WTC11 (cell line): ENCODE results near the gene RBM39. TPM values are rescaled to one million over a fixed set of nuclear protein-coding genes. Genes with fewer than 3 reads are reported as not detected.
"Not testable (repeated sequence)": the region's sequence is repeated elsewhere in the genome, so short reads cannot be mapped to it uniquely, and the experiment has no call there.

ENCODE experiments used
- ATAC-seq: fragments of 200-7000 bp; cut with Tn5 transposase; 2 replicates; pipeline ENCODE4 v1.10.0; 2021; ENCODE audit warnings: mild to moderate bottlenecking, moderate library complexity
- CTCF ChIA-PET: fragments of 300-600 bp; sonication (Branson Sonifier 250); formaldehyde crosslinking; loops from one replicate; lab custom pipeline; 2021; ENCODE audit warnings: antibody characterized with exemption; lab: Charles Lee
- POLR2A ChIA-PET: fragments of 350-600 bp; sonication (Branson Sonifier 250); formaldehyde crosslinking; loops from one replicate; lab custom pipeline; 2021; ENCODE audit warnings: antibody characterized with exemption; lab: Charles Lee
- DNase-seq: peaks from one replicate; pipeline ENCODE4 v3.0.0; 2021; ENCODE audit warnings: low spot score
- H3K27ac Mint-ChIP-seq: 2 replicates; pipeline ENCODE4 v1.8.0; 2021; ENCODE audit warnings: mixed read lengths
- H3K27me3 Mint-ChIP-seq: 2 replicates; pipeline ENCODE4 v1.8.0; 2021; ENCODE audit warnings: low read depth, mild to moderate bottlenecking, moderate library complexity, mixed read lengths
- H3K36me3 Mint-ChIP-seq: 2 replicates; pipeline ENCODE4 v1.8.0; 2021; ENCODE audit warnings: mixed read lengths
- H3K4me1 Mint-ChIP-seq: 2 replicates; pipeline ENCODE4 v1.8.0; 2022; ENCODE audit warnings: mixed read lengths
- H3K4me3 Mint-ChIP-seq: 2 replicates; pipeline ENCODE4 v1.8.0; 2021; ENCODE audit warnings: mild to moderate bottlenecking, moderate library complexity, mixed read lengths
- H3K9me3 Mint-ChIP-seq: 2 replicates; pipeline ENCODE4 v1.8.0; 2021; ENCODE audit warnings: mixed read lengths
- GABPB1 ChIP-seq: sonication (generic); formaldehyde crosslinking; IDR thresholded peaks from 2 replicates; pipeline ENCODE4 v1.8.1; 2023; ENCODE audit warnings: mild to moderate bottlenecking, missing genetic modification reagents
- MYBL2 ChIP-seq: sonication (generic); formaldehyde crosslinking; IDR thresholded peaks from 2 replicates; pipeline ENCODE4 v1.8.1; 2023; ENCODE audit warnings: mild to moderate bottlenecking, moderate library complexity, missing genetic modification reagents
- NFATC4 ChIP-seq: fragments of 250-450 bp; sonication (Bioruptor Pico); IDR thresholded peaks from 2 replicates; pipeline ENCODE4 v1.9.0; 2021; ENCODE audit warnings: mild to moderate bottlenecking
- NR2C2 ChIP-seq: sonication (generic); formaldehyde crosslinking; IDR thresholded peaks from 2 replicates; pipeline ENCODE4 v1.8.0; 2022; ENCODE audit warnings: mild to moderate bottlenecking, missing genetic modification reagents
- SMAD3 ChIP-seq: sonication (generic); formaldehyde crosslinking; IDR thresholded peaks from 2 replicates; pipeline ENCODE4 v1.8.0; 2022; ENCODE audit warnings: missing genetic modification reagents, mild to moderate bottlenecking, borderline replicate concordance
- TEAD4 ChIP-seq: sonication (generic); formaldehyde crosslinking; IDR thresholded peaks from 2 replicates; pipeline ENCODE4 v1.8.0; 2022; ENCODE audit warnings: mild to moderate bottlenecking, missing genetic modification reagents
- ZNF121 ChIP-seq: sonication (generic); formaldehyde crosslinking; IDR thresholded peaks from 2 replicates; pipeline ENCODE4 v1.8.0; 2023; ENCODE audit warnings: missing genetic modification reagents
- ZNF219 ChIP-seq: sonication (generic); formaldehyde crosslinking; IDR thresholded peaks from 2 replicates; pipeline ENCODE4 v1.8.0; 2023; ENCODE audit warnings: missing genetic modification reagents, mild to moderate bottlenecking, borderline replicate concordance
- ZNF416 ChIP-seq: fragments of 250-450 bp; sonication (Bioruptor Pico); IDR thresholded peaks from 2 replicates; pipeline ENCODE4 v1.9.0; 2021; ENCODE audit warnings: mild to moderate bottlenecking, inconsistent platforms
- ZNF423 ChIP-seq: fragments of 250-450 bp; sonication (Bioruptor Pico); IDR thresholded peaks from 2 replicates; pipeline ENCODE4 v2.1.2; 2022; ENCODE audit warnings: mild to moderate bottlenecking, moderate library complexity
- total RNA-seq: library from RNA; stranded (reverse); gene quantifications from 3 replicates; pipeline ENCODE4 v1.2.3, GENCODE V29; 2021
- TF ChIP-seq, protein P1 (sequence below): sonication (generic); formaldehyde crosslinking; IDR thresholded peaks from 2 replicates; pipeline ENCODE4 v1.8.0; 2022; ENCODE audit warnings: mild to moderate bottlenecking, missing genetic modification reagents
- TF ChIP-seq, protein P2 (sequence below): sonication (generic); formaldehyde crosslinking; IDR thresholded peaks from 2 replicates; pipeline ENCODE4 v1.8.1; 2023; ENCODE audit warnings: mild to moderate bottlenecking, missing genetic modification reagents
- TF ChIP-seq, protein P3 (sequence below): sonication (generic); formaldehyde crosslinking; conservative IDR thresholded peaks from 2 replicates; pipeline ENCODE4 v1.8.1; 2022; ENCODE audit warnings: mild to moderate bottlenecking, missing genetic modification reagents
- TF ChIP-seq, protein P4 (sequence below): fragments of 250-450 bp; sonication (Bioruptor Pico); IDR thresholded peaks from 2 replicates; pipeline ENCODE4 v1.9.0; 2021; ENCODE audit warnings: mild to moderate bottlenecking, borderline replicate concordance
- TF ChIP-seq, protein P5 (sequence below): fragments of 250-450 bp; sonication (Bioruptor Pico); conservative IDR thresholded peaks from 2 replicates; pipeline ENCODE4 v1.9.0; 2021; ENCODE audit warnings: mild to moderate bottlenecking

The RBM39 gene
- total RNA-seq, 1 experiment from 2014 or later, result 231 TPM

DNA sequence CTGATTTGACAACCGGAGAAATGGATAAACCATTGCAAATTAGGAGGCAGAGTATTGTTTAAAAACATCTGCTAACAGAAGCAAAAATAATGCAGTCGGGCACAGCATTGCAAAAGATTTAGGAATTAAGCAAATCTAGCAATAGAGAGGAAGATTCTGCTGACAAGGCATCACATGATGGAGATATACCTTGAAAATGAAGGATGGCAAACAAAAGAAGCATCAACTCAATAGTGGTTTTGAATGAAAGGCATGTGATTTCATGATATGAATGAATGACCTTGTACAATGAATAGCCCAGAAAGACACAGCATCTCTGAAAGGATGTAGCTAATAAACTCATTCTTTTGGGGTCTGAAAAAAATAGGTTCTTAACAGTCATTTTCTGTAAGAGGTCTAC lies 8.6 kb upstream of the RBM39 start (continued):
- TF ChIP-seq ZNF219 (CRISPR knock-in tag), result no peak
- TF ChIP-seq ZNF423, result no peak
- TF ChIP-seq NR2C2 (CRISPR knock-in tag), result no peak
- TF ChIP-seq GABPB1 (CRISPR knock-in tag), result no peak
- TF ChIP-seq, protein P1, sequence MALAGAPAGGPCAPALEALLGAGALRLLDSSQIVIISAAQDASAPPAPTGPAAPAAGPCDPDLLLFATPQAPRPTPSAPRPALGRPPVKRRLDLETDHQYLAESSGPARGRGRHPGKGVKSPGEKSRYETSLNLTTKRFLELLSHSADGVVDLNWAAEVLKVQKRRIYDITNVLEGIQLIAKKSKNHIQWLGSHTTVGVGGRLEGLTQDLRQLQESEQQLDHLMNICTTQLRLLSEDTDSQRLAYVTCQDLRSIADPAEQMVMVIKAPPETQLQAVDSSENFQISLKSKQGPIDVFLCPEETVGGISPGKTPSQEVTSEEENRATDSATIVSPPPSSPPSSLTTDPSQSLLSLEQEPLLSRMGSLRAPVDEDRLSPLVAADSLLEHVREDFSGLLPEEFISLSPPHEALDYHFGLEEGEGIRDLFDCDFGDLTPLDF (CRISPR knock-in tag), result no peak

DNA sequence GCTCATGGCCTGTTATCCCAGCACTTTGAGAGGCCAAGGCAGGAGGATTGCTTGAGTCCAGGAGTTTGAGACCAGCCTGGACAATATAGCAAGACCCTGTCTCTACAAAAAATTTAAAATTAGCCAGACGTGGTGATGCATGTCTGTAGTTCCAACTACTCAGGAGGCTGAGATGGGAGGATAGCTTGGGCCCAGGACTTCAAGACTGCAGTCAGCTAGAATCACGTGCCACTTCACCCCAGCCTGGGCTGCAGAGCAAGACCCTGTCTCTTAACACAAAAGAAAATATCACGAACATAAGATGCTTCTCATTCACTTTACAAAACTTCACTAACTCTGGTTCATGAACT lies 2.4 kb upstream of the RBM39 start:
- not testable (repeated sequence) for H3K9me3 Mint-ChIP-seq, H3K27me3 Mint-ChIP-seq, H3K4me3 Mint-ChIP-seq, ATAC-seq, H3K27ac Mint-ChIP-seq, DNase-seq
- ChIA-PET POLR2A (interaction anchor here (0.6 to 1.6 kb wide), 5 partner anchors 9 to 140 kb away, joined by 3 to 8 read pairs (median 3); partner anchors contain the start of gene PHF20), CTCF (interaction anchor here (0.6 to 2.9 kb wide), 3 partner anchors 79 to 299 kb away, joined by 3 to 20 read pairs (median 6); partner anchors contain the start of gene SCAND1)
- Mint-ChIP-seq H3K4me1 (peaks cover 21% of the 10 kb centered on the region), H3K36me3 (peaks cover 21% of the 10 kb centered on the region)
- peak; percentile 72 for TF ChIP-seq ZNF121 (CRISPR knock-in tag)

DNA sequence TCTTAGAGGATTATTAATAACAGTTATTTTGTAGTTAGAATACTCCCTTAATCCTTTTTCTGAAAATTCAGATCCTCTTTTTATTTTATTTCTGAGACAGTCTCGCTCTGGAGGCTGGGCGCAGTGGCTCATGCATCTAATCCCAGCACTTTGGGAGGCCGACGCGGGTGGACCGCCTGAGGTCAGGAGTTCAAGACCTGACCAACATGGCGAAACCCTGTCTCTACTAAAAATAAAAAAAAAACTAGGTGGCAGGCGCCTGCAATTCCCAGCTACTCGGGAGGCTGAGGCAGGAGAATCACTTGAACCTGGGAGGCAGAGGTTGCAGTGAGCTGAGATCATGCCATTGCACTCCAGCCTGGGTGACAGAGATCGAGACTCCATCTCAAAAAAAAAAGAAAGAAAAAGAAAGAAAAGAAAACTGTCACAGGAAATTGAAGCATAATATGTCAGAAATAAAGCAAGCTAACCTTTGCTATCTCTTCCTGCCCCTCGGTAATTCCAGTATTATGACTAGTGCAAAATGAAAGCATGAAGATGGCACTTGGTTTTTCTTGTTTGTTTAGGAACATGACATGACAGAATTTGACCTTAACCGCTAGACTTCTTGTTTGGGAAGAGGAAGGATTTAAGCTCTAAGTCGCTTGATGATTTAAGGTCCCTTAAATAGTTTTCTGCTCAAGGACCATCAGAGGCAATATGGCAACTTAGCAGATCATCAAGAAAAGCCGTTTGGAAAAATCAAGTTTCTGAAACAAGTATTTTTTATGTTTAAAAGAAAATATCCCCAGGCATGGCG lies 1.8 kb upstream of the RBM39 start:
- ChIA-PET CTCF (interaction anchor here (0.6 to 2.9 kb wide), 9 partner anchors 12 to 210 kb away, joined by 3 to 20 read pairs (median 12); partner anchors contain the start of genes PHF20 and SCAND1), POLR2A (interaction anchor here (1.0 to 2.2 kb wide), 8 partner anchors 9 to 275 kb away, joined by 3 to 44 read pairs (median 6); partner anchors contain the start of genes ERGIC3, NFS1, PHF20 and ROMO1)
- ATAC-seq (no peak), DNase-seq (no peak)
- Mint-ChIP-seq H3K9me3 (no peaks in the 10 kb centered on the region), H3K36me3 (peaks cover 26% of the 10 kb centered on the region), H3K27me3 (no peaks in the 10 kb centered on the region), H3K27ac (peak overlapping the region; percentile 100), H3K4me3 (peak overlapping the region; percentile 98), H3K4me1 (peaks cover 24% of the 10 kb centered on the region)
- TF ChIP-seq MYBL2 (no peak), NR2C2 (CRISPR knock-in tag) (no peak), TEAD4 (CRISPR knock-in tag) (no peak)
- TF ChIP-seq, protein P2, sequence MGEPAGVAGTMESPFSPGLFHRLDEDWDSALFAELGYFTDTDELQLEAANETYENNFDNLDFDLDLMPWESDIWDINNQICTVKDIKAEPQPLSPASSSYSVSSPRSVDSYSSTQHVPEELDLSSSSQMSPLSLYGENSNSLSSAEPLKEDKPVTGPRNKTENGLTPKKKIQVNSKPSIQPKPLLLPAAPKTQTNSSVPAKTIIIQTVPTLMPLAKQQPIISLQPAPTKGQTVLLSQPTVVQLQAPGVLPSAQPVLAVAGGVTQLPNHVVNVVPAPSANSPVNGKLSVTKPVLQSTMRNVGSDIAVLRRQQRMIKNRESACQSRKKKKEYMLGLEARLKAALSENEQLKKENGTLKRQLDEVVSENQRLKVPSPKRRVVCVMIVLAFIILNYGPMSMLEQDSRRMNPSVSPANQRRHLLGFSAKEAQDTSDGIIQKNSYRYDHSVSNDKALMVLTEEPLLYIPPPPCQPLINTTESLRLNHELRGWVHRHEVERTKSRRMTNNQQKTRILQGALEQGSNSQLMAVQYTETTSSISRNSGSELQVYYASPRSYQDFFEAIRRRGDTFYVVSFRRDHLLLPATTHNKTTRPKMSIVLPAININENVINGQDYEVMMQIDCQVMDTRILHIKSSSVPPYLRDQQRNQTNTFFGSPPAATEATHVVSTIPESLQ (CRISPR knock-in tag), result no peak

DNA sequence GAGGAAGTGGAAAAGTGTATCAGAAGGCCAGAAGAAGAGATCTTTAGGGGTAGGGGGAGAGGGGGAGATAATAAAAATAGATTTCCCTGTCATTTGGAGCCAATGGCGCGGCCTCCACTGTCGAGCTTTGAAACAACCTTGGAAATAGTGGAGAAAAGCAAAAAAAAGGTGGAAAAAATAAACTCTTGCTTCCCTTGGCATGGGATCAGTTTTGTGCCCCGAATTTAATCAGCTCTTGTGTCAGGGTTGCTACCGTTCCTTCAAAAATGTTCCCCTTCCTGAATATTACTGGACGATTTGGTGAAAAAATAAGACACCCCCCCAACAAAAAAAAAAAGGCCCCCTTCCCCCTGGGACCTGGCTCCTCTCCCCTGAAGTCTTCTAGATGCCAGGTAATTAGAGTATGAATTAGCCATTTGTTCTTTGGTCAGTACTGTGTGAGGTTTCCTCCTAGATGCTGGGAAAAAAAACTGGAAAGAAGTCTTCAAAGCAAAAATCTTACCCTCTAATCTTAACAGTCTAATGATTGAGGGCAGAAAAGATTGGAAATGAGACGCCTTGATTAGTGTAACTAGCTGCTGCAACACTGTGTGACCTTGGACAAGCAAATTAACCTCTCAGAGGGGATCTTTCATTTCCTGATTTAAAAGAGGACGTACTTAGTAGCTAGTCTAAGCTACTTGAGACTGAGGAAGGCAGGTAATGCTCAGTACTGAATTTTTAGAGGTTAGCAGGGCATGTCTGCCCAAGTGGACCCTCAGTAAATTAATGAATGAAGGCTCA lies 872 bp upstream of the RBM39 start:
- no peak for DNase-seq
- H3K4me1 Mint-ChIP-seq, result peaks cover 29% of the 10 kb centered on the region
- H3K9me3 Mint-ChIP-seq, result peaks cover 4% of the 10 kb centered on the region; the same call in 1 of the 2 replicates
- POLR2A ChIA-PET, result interaction anchor here (0.5 to 2.2 kb wide), 36 partner anchors 8 to 448 kb away, joined by 3 to 44 read pairs (median 6); partner anchors contain the start of genes CEP250, ERGIC3, NFS1 and PHF20
- H3K27me3 Mint-ChIP-seq, result no peaks in the 10 kb centered on the region
- H3K36me3 Mint-ChIP-seq, result peaks cover 35% of the 10 kb centered on the region
- H3K4me3 Mint-ChIP-seq, result peak overlapping the region; percentile 98
- TF ChIP-seq, protein P3, sequence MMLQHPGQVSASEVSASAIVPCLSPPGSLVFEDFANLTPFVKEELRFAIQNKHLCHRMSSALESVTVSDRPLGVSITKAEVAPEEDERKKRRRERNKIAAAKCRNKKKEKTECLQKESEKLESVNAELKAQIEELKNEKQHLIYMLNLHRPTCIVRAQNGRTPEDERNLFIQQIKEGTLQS (CRISPR knock-in tag), result no peak
- TF ChIP-seq SMAD3 (CRISPR knock-in tag) (0 out of 2 replicates have a peak, but pooled peaks have one; percentile 8), NFATC4 (CRISPR knock-in tag) (no peak), ZNF416 (CRISPR knock-in tag) (no peak)
- TF ChIP-seq, protein P4, sequence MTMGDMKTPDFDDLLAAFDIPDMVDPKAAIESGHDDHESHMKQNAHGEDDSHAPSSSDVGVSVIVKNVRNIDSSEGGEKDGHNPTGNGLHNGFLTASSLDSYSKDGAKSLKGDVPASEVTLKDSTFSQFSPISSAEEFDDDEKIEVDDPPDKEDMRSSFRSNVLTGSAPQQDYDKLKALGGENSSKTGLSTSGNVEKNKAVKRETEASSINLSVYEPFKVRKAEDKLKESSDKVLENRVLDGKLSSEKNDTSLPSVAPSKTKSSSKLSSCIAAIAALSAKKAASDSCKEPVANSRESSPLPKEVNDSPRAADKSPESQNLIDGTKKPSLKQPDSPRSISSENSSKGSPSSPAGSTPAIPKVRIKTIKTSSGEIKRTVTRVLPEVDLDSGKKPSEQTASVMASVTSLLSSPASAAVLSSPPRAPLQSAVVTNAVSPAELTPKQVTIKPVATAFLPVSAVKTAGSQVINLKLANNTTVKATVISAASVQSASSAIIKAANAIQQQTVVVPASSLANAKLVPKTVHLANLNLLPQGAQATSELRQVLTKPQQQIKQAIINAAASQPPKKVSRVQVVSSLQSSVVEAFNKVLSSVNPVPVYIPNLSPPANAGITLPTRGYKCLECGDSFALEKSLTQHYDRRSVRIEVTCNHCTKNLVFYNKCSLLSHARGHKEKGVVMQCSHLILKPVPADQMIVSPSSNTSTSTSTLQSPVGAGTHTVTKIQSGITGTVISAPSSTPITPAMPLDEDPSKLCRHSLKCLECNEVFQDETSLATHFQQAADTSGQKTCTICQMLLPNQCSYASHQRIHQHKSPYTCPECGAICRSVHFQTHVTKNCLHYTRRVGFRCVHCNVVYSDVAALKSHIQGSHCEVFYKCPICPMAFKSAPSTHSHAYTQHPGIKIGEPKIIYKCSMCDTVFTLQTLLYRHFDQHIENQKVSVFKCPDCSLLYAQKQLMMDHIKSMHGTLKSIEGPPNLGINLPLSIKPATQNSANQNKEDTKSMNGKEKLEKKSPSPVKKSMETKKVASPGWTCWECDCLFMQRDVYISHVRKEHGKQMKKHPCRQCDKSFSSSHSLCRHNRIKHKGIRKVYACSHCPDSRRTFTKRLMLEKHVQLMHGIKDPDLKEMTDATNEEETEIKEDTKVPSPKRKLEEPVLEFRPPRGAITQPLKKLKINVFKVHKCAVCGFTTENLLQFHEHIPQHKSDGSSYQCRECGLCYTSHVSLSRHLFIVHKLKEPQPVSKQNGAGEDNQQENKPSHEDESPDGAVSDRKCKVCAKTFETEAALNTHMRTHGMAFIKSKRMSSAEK (CRISPR knock-in tag), result no peak
- TF ChIP-seq, protein P5, sequence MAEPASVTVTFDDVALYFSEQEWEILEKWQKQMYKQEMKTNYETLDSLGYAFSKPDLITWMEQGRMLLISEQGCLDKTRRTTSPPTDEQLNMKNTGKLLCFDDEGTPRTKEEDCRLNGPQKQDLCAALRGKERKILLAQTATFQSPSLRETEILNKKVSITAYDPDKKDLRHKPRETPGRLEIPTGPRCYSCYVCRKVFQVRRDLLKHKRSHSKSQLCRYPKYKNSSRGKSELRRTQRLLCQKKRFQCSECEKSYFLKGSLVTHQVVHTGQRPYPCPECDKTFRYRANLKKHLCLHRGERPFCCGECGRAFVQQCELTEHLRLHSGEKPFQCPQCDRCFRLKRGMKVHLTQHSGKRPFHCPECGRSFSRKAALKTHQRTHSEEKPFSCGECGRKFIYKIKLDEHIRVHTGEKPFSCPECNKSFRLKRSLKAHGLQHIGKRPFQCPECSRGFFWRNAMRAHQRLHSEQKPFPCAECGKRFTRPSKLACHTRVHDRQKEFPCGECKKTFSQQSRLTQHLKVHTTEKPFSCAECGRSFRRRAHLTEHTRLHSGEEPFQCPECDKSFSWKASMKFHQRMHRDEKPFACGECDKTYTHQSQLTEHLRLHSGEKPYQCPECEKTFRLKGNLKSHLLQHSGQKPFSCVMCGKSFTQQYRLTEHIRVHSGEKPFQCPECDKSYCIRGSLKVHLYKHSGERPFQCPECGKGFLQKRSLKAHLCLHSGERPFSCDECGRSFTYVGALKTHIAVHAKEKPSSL (CRISPR knock-in tag), result no peak
- TF ChIP-seq, all 79 proteins: peak for 1
- ATAC-seq, result no peak
- CTCF ChIA-PET, result interaction anchor here (0.7 to 2.9 kb wide), 15 partner anchors 13 to 765 kb away, joined by 3 to 20 read pairs (median 4); partner anchors contain the start of genes PHF20 and SCAND1
- H3K27ac Mint-ChIP-seq, result peak overlapping the region; percentile 100
